ENCODE data around the gene PDE6C. TPM values are rescaled to one million over a fixed set of nuclear protein-coding genes. Genes with fewer than 3 reads are reported as not detected.

Gene PDE6C
- total and polyA plus RNA-seq, 12 donors: not detected

DNA sequence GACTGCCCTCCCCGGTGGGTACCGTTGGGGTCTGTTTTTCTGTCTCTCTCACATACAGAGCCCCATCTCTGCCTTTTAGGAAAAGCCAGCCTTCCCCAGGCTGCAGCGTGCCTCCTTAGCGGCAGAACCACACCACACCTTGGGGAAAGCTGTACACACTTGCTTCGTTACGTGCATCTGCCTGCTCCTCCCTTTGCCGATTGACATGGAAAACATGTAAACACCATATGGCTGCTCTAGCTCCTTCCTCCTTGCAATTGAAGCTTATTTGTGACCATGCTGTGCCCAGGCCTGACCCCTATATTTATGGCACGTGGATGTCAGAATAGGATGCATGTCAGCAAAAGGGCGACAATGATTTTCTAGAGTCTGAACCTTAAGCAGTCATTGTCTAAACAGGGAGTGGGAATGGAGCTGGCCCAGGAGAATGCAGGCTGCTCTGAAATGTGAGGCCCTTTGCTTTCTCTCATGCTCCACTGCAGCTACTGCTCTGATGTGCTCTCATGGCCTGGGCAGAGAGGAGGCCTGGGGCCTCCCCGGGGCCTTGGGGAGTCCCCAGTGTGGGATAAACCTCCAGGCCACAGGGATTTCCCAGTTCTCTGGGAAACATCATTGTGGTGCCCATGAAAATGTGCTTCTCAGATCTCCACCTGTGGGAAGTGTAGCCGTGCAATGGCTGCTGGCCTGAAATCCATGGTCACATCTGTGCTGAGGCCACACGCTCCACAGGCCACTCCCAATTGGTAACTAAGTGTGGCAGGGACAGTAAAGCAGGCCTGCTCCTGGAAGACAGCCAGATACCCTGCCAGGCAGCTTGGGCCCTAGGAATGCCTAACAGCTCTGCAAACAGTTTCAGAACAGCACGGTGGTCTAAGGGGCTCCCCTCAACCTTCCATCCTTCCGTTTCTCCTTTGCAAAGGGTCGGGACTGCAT is 18.6 kb downstream of the PDE6C start:
- Histone ChIP-seq H3K9me3 (replicated peaks in 1 of 3) (no peaks in the 10 kb centered on the region), H3K4me1 (replicated peaks in 1 of 2) (no peaks in the 10 kb centered on the region), H3K4me3 (no peak overlapping the region), H3K27ac (no peak overlapping the region), H3K27me3 (no peaks in the 10 kb centered on the region), H3K36me3 (replicated peaks in 1 of 2) (no peaks in the 10 kb centered on the region)
- DNase-seq: no peak
- 76 to 86% (median 80%) methylated on average over 15 of the region's 15 CpGs for WGBS, 4 donors
- no peak for TF ChIP-seq POLR2A (IDR thresholded peaks at IDR 0.05)
- TF ChIP-seq, protein P1, sequence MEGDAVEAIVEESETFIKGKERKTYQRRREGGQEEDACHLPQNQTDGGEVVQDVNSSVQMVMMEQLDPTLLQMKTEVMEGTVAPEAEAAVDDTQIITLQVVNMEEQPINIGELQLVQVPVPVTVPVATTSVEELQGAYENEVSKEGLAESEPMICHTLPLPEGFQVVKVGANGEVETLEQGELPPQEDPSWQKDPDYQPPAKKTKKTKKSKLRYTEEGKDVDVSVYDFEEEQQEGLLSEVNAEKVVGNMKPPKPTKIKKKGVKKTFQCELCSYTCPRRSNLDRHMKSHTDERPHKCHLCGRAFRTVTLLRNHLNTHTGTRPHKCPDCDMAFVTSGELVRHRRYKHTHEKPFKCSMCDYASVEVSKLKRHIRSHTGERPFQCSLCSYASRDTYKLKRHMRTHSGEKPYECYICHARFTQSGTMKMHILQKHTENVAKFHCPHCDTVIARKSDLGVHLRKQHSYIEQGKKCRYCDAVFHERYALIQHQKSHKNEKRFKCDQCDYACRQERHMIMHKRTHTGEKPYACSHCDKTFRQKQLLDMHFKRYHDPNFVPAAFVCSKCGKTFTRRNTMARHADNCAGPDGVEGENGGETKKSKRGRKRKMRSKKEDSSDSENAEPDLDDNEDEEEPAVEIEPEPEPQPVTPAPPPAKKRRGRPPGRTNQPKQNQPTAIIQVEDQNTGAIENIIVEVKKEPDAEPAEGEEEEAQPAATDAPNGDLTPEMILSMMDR (IDR thresholded peaks at IDR 0.05): no peak
- intact Hi-C loops (cut with DNase I): no loop called here

DNA sequence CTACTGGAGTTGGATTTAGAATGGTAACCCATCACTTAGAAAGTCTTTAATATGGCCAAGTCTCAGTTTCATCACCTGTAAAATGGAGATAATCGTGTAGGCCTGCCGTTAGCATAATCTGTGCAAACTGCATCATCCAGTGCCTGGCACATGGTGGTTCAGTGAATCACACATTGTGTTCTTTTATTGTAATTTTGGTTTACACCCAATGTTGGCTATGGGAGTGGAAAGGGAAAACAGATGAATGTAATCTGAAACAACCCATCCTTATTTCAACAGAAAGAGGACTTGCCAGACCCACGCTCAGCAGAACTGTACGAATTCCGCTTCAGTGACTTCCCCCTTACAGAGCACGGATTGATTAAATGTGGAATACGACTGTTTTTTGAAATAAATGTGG is 27.5 kb downstream of the PDE6C start:
- Histone ChIP-seq H3K9me3 (replicated peaks in 1 of 3) (no peaks in the 10 kb centered on the region), H3K4me3 (no peak overlapping the region), H3K27me3 (no peaks in the 10 kb centered on the region), H3K36me3 (replicated peaks in 1 of 2) (no peaks in the 10 kb centered on the region), H3K27ac (no peak overlapping the region), H3K4me1 (replicated peaks in 1 of 2) (no peaks in the 10 kb centered on the region)
- WGBS, 4 donors: 85 to 92% (median 89%) methylated on average over 7 of the region's 7 CpGs
- intact Hi-C loops (cut with DNase I): no loop called here
- DNase-seq: no peak
- TF ChIP-seq, protein P1 (IDR thresholded peaks at IDR 0.05): no peak
- TF ChIP-seq POLR2A (IDR thresholded peaks at IDR 0.05): no peak

DNA sequence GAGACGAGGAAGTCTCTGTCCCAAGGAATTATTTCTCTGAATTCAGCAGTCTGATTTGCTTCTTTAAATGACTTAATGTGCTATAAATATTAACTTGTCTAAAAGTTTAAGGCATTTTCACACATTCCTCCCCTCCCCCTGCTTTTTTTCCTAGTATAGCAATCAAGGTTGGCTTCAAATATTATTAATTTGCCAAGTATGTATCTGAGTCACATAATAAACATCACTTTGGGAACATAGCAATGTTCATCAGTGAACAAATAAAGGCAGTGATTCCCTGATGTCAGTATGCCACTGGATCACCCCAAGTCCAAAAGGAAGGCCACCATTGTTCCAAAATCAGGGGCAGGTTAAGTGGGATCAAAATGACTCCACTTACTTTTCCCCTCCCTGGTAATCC is 40.5 kb downstream of the PDE6C start:
- Histone ChIP-seq H3K9me3 (replicated peaks in 1 of 3) (no peaks in the 10 kb centered on the region), H3K27me3 (no peaks in the 10 kb centered on the region), H3K36me3 (replicated peaks in 1 of 2) (no peaks in the 10 kb centered on the region), H3K4me3 (no peak overlapping the region), H3K4me1 (replicated peaks in 1 of 2) (no peaks in the 10 kb centered on the region), H3K27ac (no peak overlapping the region)
- intact Hi-C loops (cut with DNase I): no loop called here
- 85 to 97% (median 94%) methylated on average over 1 of the region's 1 CpG for WGBS, 4 donors
- TF ChIP-seq, protein P1 (IDR thresholded peaks at IDR 0.05): no peak
- no peak for TF ChIP-seq POLR2A (IDR thresholded peaks at IDR 0.05)
- DNase-seq: no peak

DNA sequence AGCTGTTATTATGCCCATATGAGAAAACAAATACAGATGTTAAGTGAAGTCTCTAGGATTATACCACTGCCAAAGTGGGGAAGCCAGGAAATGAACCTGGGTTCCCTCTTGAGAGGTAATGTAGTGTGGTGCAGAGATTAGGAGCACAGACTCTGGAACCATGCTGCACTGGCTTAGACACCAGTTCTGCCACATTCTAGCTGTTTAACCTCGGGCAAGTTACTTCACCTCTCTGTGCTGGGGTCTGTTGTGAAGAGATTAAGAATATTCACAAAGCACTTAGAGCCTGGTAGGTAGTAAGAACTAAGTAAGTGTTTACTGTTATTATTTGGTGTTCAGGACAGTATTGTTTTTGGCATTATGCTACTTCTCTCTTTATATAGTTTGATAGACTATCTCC is 41.9 kb downstream of the PDE6C start:
- WGBS, 4 donors: 77 to 93% (median 88%) methylated on average over 1 of the region's 1 CpG
- H3K27ac ChIP-seq: no peak overlapping the region

More for the DNA sequence above, 41.9 kb downstream of the PDE6C start:
- H3K4me1 ChIP-seq (replicated peaks in 1 of 2): no peaks in the 10 kb centered on the region
- H3K27me3 ChIP-seq: no peaks in the 10 kb centered on the region
- H3K4me3 ChIP-seq: no peak overlapping the region
- no peak for TF ChIP-seq POLR2A (IDR thresholded peaks at IDR 0.05)
- TF ChIP-seq, protein P1 (IDR thresholded peaks at IDR 0.05): no peak
- no peaks in the 10 kb centered on the region for H3K36me3 ChIP-seq (replicated peaks in 1 of 2)
- DNase-seq: no peak
- no peaks in the 10 kb centered on the region for H3K9me3 ChIP-seq (replicated peaks in 1 of 3)
- intact Hi-C loops (cut with DNase I): no loop called here

Data from adrenal gland (tissue), 12 donors.